HG02938 (cell line): ENCODE results near the gene ZFC3H1.
"Not testable (repeated sequence)": the region's sequence is repeated elsewhere in the genome, so short reads cannot be mapped to it uniquely, and the experiment has no call there.

Experiments used
- ATAC-seq: cut with Tn5 transposase; IDR thresholded peaks from one replicate; pipeline ENCODE4 v1.9.1; 2021; ENCODE audit warnings: mild to moderate bottlenecking, moderate library complexity; ENCODE audit not compliant: unreplicated experiment

Gene ZFC3H1, protein sequence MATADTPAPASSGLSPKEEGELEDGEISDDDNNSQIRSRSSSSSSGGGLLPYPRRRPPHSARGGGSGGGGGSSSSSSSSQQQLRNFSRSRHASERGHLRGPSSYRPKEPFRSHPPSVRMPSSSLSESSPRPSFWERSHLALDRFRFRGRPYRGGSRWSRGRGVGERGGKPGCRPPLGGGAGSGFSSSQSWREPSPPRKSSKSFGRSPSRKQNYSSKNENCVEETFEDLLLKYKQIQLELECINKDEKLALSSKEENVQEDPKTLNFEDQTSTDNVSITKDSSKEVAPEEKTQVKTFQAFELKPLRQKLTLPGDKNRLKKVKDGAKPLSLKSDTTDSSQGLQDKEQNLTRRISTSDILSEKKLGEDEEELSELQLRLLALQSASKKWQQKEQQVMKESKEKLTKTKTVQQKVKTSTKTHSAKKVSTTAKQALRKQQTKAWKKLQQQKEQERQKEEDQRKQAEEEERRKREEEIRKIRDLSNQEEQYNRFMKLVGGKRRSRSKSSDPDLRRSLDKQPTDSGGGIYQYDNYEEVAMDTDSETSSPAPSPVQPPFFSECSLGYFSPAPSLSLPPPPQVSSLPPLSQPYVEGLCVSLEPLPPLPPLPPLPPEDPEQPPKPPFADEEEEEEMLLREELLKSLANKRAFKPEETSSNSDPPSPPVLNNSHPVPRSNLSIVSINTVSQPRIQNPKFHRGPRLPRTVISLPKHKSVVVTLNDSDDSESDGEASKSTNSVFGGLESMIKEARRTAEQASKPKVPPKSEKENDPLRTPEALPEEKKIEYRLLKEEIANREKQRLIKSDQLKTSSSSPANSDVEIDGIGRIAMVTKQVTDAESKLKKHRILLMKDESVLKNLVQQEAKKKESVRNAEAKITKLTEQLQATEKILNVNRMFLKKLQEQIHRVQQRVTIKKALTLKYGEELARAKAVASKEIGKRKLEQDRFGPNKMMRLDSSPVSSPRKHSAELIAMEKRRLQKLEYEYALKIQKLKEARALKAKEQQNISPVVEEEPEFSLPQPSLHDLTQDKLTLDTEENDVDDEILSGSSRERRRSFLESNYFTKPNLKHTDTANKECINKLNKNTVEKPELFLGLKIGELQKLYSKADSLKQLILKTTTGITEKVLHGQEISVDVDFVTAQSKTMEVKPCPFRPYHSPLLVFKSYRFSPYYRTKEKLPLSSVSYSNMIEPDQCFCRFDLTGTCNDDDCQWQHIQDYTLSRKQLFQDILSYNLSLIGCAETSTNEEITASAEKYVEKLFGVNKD (N-terminal part only)

DNA sequence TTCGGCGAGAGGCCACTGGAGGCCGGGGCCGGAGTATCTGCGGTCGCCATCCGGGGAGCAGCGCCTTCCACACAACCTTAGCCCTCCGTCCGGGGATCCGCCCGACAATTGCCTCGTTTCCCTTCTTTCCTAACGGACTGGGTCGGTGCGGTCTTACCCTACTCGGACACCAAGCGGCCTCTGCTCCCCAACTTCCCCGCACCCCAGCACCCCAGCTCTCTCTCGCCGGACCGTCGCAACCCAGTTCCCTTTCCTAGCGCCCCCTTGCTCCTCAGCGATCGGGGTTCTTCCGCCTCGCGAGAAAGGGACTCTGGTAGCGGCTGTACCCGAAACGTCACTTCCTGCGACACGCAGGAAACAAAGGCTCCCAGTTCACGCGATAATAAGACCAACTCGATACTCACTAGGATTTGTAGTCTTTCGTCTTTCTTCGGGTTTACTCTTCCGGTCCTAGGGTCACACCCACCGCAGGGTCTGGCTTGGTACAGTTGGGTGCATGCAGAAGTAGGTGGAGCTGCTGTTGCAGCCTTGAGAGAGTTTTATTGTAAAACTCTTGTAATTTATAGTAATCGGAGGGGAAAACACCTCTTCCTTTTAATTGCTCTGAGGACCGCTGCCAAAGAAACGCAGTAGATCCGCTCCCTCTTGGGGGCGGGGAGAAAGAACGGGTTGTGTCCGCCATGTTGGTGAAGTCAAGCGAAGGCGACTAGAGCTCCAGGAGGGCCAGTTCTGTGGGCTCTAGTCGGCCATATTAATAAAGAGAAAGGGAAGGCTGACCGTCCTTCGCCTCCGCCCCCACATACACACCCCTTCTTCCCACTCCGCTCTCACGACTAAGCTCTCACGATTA is at the start of gene ZFC3H1, which contains the start of gene THAP2:
Gene ZFC3H1 (minus strand): TSS at position 288 of the 850 bp plus-strand sequence. CDS start 238 bp downstream, at position 50.
Gene THAP2 (plus strand): TSS at position 741 of the 850 bp plus-strand sequence. CDS start 209 bp downstream, outside the sequence.
- peak; percentile 92 for ATAC-seq

DNA sequence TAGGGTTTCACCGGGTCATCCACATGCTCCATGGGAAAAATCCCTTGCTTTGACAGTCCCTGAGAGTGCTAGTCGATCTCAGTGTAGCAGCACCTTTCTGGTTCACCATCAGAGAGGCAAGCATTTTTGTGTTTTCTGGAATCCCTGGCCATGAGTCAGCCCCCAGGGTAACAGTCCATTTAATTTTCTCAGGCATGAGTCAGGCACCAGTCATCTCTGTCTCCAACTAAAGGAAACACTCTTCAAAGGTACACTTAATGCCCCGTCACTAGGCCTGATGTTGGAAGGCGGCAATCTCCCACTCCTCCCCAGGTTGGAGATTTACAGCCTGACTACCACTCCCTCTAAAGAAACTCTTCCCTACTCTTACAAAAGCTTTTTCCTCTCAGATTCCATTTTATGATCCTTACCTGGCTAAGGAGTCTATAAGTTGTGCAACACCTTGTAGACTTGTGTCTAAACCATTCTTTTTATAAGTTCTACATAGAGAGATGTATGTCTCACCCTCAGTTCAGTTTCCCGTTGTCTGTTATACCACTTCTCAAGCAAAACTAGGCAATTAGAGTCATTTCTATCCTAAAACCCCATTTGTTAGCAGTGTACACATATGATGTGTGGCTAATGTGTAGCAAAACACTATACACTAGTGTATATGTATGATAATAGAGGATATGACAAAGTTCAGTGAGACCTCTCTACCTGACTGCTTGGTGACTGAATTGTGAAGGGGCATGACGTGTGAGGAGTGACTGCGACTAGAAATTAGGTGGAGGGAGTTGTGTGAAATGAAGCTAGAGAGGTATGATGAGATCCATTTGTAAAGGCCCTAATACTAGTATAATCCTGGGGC is 46.9 kb upstream of the ZFC3H1 start:
- no peak for ATAC-seq

DNA sequence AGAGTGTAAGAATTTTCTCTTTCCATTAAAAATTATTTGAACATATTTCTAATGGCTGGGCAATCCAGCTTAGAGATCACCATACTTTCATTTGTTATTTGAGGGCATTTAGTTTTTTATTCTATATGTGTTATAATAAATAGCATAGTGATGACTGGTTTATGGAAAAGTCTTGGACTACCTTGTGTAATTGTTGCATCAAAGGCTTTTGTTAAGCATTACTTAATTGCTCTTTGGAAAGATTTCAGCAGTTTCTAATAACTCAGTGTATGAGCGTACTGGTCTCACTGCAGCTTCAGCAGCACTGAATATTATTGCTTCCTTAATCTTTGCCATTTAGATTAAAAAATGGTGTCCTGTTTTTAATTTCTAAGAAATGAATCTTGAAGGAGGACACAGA is 45.0 kb upstream of the ZFC3H1 start:
- ATAC-seq, result no peak

DNA sequence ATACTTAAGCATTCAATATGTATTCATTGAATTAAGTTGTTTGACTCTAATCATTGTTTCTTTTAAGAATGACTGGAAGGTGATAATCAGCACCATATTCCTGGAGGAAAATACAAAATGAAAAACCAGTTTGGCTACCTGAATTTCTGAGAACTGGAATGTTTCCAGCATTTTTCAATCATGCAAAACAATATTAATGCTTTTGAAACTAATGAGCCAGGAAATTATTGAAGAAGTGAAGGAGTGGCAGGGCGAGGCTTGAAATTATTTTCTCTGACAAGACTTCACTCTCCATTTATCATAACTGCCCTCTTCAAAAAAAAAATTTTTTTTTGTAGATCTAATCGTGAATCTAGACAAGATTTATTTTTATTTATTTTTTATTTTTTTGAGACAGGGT is 41.3 kb upstream of the ZFC3H1 start:
- no peak for ATAC-seq

DNA sequence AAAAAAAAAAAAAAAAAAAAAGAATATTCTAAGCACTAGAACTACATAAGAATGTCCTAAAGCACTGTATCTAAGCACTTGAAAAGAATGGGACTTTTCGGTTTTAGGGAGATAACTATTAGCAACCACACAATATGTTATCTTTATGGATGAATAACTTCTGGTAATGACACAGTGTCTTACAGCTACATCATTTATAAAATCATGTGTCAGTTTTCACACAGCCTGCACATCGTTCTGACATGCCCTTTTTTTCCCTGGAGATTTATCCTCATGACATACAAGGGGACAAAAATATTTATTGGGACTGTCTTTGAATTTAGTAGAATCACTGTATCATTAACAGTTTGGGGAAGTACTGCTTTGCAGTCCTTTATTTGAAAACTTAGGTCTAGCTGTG is 39.6 kb upstream of the ZFC3H1 start:
- ATAC-seq, result no peak

DNA sequence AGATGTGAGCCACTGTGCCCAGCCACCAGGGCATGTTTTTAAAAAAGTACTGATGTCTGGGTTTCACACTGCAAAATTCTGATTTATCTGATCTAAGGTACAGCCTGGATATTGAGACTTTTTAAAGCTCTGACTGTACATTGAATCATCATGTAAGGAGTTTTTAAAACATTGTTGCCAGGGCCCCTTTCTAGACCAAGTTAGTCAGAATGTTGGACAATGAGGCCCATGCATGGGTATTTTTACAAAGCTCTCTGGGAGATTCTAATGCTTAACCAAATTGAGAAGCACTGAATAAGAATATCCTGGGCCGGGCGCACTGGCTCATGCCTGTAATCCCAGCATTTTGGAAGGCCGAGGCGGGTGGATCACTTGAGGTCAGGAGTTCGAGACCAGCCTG is 38.9 kb upstream of the ZFC3H1 start:
- no peak for ATAC-seq

DNA sequence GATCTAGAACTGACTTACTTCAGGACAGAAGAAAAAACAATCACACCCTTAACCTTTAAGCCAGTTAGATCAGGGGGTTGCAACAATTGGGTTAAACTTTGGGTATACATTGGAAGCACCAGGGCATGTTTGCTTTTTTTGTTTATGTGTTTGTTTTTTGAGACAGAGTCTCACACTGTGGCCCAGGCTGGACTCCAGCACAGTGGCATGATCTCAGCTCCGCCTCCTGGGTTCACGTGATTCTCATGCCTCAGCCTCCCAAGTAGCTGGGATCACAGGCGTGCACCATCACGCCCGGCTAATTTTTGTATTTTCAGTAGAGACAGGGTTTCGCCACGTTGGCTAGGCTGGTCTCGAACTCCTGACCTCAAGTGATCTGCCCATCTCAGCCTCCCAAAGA is 38.5 kb upstream of the ZFC3H1 start:
- ATAC-seq, result not testable (repeated sequence)

DNA sequence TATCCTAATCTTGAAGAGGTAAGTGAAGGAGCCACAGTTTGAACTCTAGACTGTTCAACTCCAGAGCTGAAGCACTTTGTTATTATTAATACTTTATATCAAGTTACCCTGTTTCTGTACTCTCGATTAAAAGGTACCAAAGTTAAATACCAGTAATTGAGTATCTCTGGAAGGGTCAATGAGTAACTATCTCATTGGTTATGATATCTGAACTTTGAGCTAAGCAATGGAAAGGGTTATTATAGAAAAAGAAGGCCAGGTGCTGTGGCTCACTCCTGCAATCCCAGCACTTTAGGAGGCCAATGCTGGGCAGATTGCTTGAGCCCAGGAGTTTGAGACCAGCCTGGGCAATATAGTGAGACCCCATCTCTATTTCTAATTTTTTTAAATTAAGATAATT is 32.1 kb upstream of the ZFC3H1 start:
- ATAC-seq, result no peak

DNA sequence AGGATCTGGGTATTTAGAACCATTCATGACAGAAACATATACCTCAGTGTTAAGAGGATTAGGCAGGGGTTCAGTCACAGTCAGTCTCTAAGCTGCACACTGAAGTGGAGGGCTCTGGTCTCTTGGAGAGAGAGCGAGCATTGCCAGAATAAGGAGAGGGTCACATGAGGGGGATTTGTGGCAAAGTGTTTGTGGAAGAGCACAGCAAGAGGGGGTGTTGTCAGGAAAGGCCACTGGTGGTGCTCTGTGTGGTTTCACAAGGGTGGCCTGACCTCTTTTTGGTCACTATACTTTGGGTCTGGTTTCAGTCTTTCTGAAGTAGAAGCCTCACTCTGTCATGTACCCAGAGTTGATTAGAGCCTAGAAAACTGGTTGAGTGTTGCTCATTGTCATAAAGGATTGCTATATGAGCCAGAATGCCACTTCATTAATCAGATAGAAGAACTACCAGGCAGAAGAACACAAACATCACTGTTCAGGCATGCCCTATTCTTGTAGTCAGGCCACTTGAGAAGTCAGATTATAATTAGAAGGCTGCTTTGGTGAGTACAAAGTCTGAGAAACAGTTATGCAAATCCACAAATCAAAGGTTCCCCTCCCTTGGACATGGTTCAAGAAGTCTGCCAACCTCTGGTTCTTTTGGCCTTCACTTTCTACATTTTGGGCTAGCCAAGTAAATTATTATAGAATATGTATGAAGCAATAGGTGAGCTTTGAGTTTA is 30.6 kb upstream of the ZFC3H1 start:
- peak; percentile 88 for ATAC-seq

DNA sequence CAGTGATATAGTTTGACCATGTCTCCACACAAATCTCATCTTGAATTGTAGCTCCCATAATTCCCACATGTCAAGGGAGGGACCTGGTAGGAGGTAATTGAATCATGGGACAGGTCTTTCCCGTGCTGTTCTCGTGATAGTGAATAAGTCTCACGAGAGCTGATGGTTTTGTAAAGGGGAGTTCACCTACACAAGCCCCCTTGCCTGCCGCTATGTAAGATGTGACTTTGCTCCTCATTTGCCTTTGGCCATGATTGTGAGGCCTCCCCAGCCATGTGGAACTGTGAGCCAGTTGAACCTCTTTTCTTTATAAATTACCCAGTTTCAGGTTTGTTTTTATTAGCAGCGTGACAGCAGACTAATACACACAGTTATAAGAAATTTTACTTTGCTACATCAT is 30.0 kb upstream of the ZFC3H1 start:
- ATAC-seq, result peak; percentile 16

DNA sequence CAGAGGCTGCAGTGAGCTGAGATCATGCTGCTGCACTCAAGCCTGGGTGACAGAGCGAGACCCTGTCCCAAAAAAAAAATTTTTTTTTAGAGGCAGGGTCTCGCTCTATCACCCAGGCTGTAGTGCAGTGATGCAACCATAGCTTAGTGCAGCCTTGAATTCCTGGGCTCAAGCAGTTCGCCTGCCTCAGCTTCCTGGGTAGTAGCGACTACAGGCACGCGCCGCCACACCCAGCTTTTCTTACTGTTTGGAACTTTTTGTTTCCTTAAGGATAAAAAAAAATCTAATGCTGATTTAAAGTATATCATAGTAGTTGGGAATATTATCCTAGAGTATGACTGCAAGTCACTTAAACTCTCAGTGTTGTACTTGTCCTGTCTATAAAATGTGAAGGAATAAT is 29.5 kb upstream of the ZFC3H1 start:
- ATAC-seq, result no peak

DNA sequence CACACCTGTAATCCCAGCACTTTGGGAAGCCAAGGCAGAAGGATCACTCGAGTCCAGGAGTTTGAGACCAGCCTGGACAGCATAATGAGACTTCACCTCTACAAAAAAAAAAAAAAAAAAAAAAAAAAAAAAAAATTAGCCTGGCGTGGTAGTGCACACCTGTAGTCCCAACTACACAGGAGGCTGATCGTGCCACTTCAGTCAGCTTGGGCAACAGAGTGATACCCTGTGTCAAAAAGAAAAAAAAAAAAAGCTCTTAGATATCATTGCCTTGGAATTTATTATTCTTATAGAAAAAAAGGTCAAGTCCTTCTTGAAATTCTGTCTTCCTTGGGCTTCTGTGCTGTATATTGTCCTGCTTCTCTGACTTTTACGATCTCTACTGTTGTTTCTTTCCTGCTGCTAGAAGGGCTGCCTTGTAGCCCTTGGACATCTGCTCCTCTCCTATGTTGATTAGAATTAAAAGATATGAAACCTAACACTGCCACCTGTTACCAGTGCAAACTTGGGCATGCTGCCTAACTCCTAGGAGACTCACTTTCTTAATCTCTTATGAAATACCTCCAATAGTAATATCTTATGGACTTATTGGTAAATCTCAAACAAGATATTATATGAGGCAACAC is 28.0 kb upstream of the ZFC3H1 start:
- ATAC-seq, result no peak

DNA sequence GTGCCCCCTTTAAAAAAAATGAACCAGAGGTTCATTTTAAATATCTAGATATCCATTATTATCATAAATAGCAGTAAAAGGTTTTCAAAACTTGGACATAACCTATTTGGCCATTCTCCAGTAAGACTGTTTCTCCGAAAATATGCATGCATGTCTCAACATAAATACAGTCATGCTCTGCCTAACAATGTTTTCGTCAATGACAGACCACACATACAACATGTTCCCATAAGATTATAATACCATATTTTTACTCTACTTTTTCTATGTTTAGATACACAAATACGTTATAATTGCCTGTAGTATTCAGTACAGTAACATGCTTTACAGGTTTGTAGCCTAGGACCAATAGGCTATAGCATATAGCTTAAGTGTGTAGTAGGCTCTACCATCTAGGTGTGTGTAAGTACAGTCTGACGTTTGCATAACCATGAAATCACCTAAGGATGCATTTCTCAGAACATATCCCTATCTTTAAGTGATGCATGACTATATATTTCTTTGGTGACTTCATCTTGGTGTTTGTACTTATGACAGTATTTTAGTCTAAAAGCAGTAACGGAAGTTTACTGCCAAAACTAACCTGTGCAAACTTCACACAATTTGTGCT is 25.4 kb upstream of the ZFC3H1 start:
- no peak for ATAC-seq

DNA sequence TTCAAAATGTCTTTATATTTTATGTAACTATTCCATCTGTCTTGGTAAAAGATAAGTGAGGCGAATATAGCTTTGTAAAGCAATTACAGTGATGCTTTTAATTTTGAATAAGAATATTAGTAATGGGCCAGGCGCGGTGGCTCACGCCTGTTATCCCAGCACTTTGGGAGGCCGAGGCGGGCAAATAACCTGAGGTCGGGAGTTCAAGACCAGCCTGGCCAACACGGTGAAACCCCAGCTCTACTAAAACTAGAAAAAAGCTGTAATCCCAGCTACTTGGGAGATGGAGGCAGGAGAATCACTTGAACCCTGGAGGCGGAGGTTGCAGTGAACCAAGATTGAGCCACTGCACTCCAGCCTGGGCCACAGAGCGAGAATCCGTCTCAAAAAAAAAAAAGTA is 23.5 kb upstream of the ZFC3H1 start:
- ATAC-seq, result not testable (repeated sequence)

DNA sequence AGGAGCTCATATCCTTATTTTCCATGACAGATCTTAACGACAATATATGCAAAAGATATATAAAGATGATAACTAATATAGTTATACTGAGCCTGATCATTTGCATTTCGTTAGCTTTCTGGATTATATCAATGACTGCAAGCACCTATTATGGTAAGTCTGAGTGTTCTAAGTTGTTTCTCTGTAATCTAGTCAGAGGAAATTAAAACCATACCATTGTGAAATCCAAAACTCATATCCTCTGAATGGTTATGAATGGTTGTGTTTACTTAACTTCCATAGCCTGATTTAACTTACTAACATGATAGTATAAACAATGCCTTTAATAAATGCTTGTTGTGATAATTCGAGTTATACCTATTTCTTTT is 23.0 kb upstream of the ZFC3H1 start:
- no peak for ATAC-seq

DNA sequence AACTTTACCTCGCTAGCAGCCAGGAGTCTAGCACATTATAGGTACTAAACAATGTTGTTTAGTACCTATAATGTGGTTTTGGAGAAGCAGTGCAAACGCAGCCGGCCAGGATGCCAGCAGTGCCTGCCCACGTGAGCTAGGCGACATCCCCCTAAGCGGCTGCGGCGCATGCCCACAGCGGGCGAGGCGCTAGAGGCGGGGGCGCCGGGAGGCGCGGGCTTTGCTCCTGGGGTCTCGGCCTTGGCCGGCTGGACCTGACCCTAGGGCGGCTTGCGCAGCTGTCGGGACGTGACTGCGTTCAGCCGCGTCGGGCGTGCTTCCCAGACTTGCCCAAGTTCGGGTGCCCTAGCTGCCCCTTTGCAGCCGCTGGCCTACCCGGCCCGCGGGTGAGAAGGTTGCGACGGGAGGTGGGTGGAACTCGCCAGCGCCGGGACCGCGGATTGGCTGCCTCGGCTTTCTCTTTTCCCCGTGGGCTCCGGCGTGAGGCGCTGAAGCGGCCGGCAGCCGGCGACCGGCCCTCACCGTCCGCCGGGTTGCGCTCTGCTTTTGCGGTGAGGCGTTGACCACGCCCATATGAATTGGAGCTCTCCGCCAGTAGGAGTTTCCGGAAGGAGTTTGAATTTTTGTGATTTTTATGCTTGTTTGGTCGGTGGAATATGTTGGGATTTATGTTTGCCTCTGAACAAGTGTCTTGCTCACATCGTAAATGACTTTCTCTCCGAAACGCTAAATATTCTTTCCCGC is 22.4 kb upstream of the ZFC3H1 start, which contains the start of gene TMEM19:
Gene TMEM19 (plus strand): TSS at position 169 of the 744 bp plus-strand sequence. CDS start 599 bp downstream, outside the sequence.
- ATAC-seq, result peak; percentile 86
